Astrocyte of the cerebellum (primary cell): Measurements from ENCODE around the gene PPP1R16B.

Source experiments
- DNase-seq: peaks from one replicate; pipeline ENCODE4 v3.0.0-alpha.2; 2011; ENCODE audit warnings: low read depth
- H3K4me3 ChIP-seq: 2 replicates; pipeline ENCODE4 v1.5.1; 2011; ENCODE audit warnings: mild to moderate bottlenecking, low read depth, low read length, moderate library complexity
- in situ Hi-C: cut with HindIII; loops from 2 replicates; pipeline ENCODE4 v1.10.0; 2017; ENCODE audit warnings: low sequenced_read_pairs
- TF ChIP-seq, protein P1 (sequence below): IDR thresholded peaks from 2 replicates; pipeline ENCODE4 v1.5.1; 2012; ENCODE audit warnings: low read length, low read depth, moderate library complexity, mild to moderate bottlenecking; ENCODE audit errors: missing control alignments

The PPP1R16B gene

GRCh38 chr20:38896009-38896594 lies 90.6 kb downstream of the PPP1R16B start:
- TF ChIP-seq, protein P1, sequence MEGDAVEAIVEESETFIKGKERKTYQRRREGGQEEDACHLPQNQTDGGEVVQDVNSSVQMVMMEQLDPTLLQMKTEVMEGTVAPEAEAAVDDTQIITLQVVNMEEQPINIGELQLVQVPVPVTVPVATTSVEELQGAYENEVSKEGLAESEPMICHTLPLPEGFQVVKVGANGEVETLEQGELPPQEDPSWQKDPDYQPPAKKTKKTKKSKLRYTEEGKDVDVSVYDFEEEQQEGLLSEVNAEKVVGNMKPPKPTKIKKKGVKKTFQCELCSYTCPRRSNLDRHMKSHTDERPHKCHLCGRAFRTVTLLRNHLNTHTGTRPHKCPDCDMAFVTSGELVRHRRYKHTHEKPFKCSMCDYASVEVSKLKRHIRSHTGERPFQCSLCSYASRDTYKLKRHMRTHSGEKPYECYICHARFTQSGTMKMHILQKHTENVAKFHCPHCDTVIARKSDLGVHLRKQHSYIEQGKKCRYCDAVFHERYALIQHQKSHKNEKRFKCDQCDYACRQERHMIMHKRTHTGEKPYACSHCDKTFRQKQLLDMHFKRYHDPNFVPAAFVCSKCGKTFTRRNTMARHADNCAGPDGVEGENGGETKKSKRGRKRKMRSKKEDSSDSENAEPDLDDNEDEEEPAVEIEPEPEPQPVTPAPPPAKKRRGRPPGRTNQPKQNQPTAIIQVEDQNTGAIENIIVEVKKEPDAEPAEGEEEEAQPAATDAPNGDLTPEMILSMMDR: no peak
- no peak overlapping the region for H3K4me3 ChIP-seq
- DNase-seq: no peak
- in situ Hi-C loops: no loop called here

- in situ Hi-C loops: no loop called here
- no peak for DNase-seq
- TF ChIP-seq, protein P1: no peak
- no peak overlapping the region for H3K4me3 ChIP-seq
Measured at GRCh38 chr20:38897267-38897666, 91.8 kb downstream of the PPP1R16B start.

DNA sequence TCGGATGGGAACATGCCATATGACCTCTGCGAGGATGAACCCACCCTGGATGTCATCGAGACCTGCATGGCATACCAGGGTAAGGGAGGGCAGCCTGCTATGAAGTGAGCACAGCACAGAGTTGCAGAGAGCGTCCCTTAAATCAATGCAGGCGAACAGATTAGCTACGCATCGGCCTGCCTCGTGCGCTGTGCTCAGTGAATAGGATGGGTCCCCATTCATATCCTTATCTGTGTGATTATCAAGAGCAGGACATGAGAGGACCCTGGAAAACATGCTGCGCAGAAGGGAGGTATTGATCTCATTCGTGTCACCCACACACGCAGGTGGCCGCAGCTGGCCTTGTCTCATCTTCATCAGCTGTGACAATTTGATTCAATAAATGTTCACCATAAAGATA lies 95.1 kb downstream of the PPP1R16B start:
- in situ Hi-C loops: no loop called here
- TF ChIP-seq, protein P1: no peak
- no peak for DNase-seq
- no peak overlapping the region for H3K4me3 ChIP-seq

DNA sequence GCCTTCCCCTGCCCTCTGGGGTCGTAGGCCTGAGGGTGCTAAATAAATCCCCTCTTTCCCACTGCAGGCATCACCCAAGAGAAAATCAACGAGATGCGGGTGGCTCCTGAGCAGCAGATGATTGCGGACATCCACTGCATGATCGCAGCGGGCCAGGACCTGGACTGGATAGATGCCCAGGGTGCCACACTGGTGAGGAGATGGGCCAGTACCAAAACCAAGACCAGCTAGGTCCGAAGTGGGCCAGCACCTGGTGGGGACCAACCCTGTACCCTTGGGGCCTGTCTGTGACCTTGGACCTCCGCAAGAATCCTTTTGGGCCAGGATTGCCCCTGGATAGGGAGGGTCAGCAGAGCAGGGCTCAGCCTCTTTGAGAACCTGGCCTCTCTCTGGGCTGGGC lies 97.1 kb downstream of the PPP1R16B start:
- DNase-seq: no peak

DNA sequence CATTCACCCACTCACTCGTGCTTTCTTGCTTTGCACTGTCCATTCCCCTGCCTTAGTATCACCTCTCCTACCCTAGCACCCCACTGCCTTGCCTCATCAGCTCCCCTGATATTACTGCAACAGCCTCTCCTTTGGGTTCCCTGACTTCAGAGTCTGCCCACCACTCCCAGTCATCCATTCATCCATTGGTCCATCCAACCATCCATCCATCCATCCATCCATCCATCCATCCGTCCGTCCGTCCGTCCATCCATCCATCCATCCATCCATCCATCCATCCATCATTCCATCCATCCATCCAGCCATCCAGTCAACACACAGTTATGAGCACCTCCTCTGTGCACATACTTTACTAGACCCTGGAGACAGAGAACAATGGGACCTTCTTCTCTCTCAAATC lies 97.8 kb downstream of the PPP1R16B start:
- H3K4me3 ChIP-seq: no peak overlapping the region
- TF ChIP-seq, protein P1: no peak
- DNase-seq: no peak
- in situ Hi-C loops: no loop called here

More for the DNA sequence above, 97.1 kb downstream of the PPP1R16B start:
- H3K4me3 ChIP-seq: no peak overlapping the region
- in situ Hi-C loops: no loop called here
- TF ChIP-seq, protein P1: no peak

- no peak overlapping the region for H3K4me3 ChIP-seq
- DNase-seq: no peak
- TF ChIP-seq, protein P1: no peak
- in situ Hi-C loops: no loop called here
Measured at GRCh38 chr20:38905375-38905774, 99.9 kb downstream of the PPP1R16B start.
